ENCODE measurements around the gene ADM2. TPM values are rescaled to one million over a fixed set of nuclear protein-coding genes. Genes with fewer than 3 reads are reported as not detected.

The ADM2 gene
- total and polyA plus RNA-seq, 9 donors, result 0.01 to 2.6 (median 0.15) TPM; not detected in 3

- H3K36me3 ChIP-seq, result no peaks in the 10 kb centered on the region
- TF ChIP-seq CTCF (IDR thresholded peaks at IDR 0.05) (no peak), EP300 (IDR thresholded peaks at IDR 0.05) (no peak), POLR2A (IDR thresholded peaks at IDR 0.05) (no peak)
- H3K9me3 ChIP-seq, result no peaks in the 10 kb centered on the region
- WGBS, 3 donors, result 85 to 88% (median 87%) methylated on average over 20 of the region's 20 CpGs
- intact Hi-C loops (cut with DNase I), result no loop called here
- peak in 1 of 5 donors; percentile 14 for DNase-seq
- no peak overlapping the region for H3K27ac ChIP-seq
- H3K4me3 ChIP-seq, result no peak overlapping the region
- no peaks in the 10 kb centered on the region for H3K27me3 ChIP-seq
- H3K4me1 ChIP-seq (ENCODE audit: insufficient read depth), result no peaks in the 10 kb centered on the region
Observed at GRCh38 chr22:50435291-50436014, 45.9 kb upstream of the ADM2 start.

DNA sequence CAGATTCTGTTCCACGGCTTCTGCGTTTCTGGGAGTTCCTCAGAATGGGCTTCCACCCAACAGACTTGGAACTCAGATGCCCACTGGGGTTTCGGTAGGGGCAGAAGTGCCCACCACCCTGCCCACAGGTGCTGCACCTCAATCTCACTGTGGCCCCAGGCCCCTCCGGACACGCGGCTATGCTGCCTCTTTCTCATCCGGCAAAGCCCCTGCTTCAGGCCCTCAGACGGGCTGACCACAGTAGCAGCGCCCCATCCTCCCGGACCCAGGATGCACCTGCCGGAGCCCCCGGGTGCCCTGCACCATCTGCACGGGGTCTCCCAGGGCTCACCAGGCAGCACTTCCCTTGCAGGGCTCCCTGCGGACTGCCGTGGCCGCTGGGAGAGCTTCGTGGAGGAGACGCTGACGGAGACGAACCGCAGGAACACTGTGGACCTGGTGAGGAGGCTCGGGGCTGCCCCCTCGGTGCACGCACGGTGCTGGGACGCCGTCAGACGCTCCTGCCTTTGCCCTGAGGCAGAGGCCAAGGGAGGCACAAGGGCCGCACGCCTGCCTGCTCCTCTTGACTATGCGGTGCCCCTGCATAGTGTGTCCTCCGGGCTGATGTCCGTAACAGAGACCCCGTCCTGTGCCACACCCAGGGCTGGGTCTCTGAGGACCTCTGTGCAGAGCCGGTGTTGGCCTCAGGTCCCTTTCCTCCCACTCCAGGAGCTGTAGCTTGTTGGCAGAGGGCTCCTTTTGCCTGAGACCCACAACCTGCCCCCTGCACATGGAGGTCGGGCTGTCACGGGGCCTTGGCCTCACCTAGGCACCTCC is 45.1 kb upstream of the ADM2 start:
- no peak for TF ChIP-seq EP300 (IDR thresholded peaks at IDR 0.05)
- TF ChIP-seq CTCF (IDR thresholded peaks at IDR 0.05), result no peak
- TF ChIP-seq POLR2A (IDR thresholded peaks at IDR 0.05), result no peak
- Histone ChIP-seq H3K4me3 (no peak overlapping the region), H3K27me3 (no peaks in the 10 kb centered on the region), H3K4me1 (ENCODE audit: insufficient read depth) (no peaks in the 10 kb centered on the region), H3K27ac (no peak overlapping the region), H3K36me3 (no peaks in the 10 kb centered on the region), H3K9me3 (no peaks in the 10 kb centered on the region)
- intact Hi-C loops (cut with DNase I), result no loop called here
- WGBS, 3 donors, result 87 to 91% (median 91%) methylated on average over 37 of the region's 37 CpGs
- peak in 1 of 5 donors; percentile 18 for DNase-seq

DNA sequence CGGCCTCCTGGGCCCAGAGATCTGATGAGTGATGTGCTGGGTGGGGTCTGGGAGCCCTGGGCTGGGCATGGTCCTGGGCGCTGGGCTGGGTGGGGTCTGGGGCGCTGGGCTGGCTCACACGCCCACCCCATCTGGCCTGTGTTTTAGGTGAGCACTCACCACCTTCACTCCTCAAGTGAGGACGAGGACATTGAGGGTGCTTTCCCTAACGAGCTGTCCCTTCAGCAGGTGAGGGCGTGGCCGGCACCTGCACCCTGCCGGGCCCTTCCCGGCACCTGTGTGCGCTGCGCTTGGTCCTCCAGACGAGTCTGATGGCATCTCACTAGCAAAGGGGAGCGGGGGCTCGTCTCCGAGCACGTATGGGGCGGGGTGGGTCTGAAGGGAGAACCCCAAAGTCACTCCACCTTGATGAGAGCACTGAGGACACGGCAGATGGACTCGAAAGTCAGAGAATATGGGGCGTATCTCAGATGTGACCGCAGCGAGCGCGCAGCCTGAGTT is 44.5 kb upstream of the ADM2 start:
- no peaks in the 10 kb centered on the region for H3K9me3 ChIP-seq
- TF ChIP-seq CTCF (IDR thresholded peaks at IDR 0.05) (no peak), POLR2A (IDR thresholded peaks at IDR 0.05) (no peak), EP300 (IDR thresholded peaks at IDR 0.05) (no peak)
- H3K4me3 ChIP-seq, result no peak overlapping the region
- H3K36me3 ChIP-seq, result no peaks in the 10 kb centered on the region
- WGBS, 3 donors, result 92 to 95% (median 92%) methylated on average over 25 of the region's 25 CpGs
- H3K4me1 ChIP-seq (ENCODE audit: insufficient read depth), result no peaks in the 10 kb centered on the region
- intact Hi-C loops (cut with DNase I), result no loop called here
- no peak overlapping the region for H3K27ac ChIP-seq
- no peaks in the 10 kb centered on the region for H3K27me3 ChIP-seq
- DNase-seq, result peak in 1 of 5 donors; percentile 21

- TF ChIP-seq POLR2A (IDR thresholded peaks at IDR 0.05), result no peak
- no peaks in the 10 kb centered on the region for H3K36me3 ChIP-seq
- intact Hi-C loops (cut with DNase I), result no loop called here
- no peaks in the 10 kb centered on the region for H3K4me1 ChIP-seq (ENCODE audit: insufficient read depth)
- 78 to 83% (median 79%) methylated on average over 34 to 36 of the region's 36 CpGs for WGBS, 3 donors
- H3K27ac ChIP-seq, result no peak overlapping the region
- no peak overlapping the region for H3K4me3 ChIP-seq
- no peaks in the 10 kb centered on the region for H3K9me3 ChIP-seq
- H3K27me3 ChIP-seq, result no peaks in the 10 kb centered on the region
- peak in 1 of 5 donors; percentile 12 for DNase-seq
Observed at GRCh38 chr22:50437511-50438304, 43.6 kb upstream of the ADM2 start.
